Hippocampal formation (tissue), 2 donors: ENCODE results near the gene SYNGR2.

Experiments used
- DNase-seq, 2 donors: peaks; one replicate each; lab custom pipeline; 2025; lab: John Stamatoyannopoulos, UW

The SYNGR2 gene

GRCh38 chr17:78202666-78203065 is 34.3 kb downstream of the SYNGR2 start:
- DNase-seq = no peak

GRCh38 chr17:78204387-78205123 is 36.2 kb downstream of the SYNGR2 start:
- no peak for DNase-seq

- DNase-seq = no peak
These were observed 36.9 kb downstream of the SYNGR2 start for GRCh38 chr17:78205124-78205775.

GRCh38 chr17:78206298-78206697 is 37.9 kb downstream of the SYNGR2 start:
- no peak for DNase-seq

DNA sequence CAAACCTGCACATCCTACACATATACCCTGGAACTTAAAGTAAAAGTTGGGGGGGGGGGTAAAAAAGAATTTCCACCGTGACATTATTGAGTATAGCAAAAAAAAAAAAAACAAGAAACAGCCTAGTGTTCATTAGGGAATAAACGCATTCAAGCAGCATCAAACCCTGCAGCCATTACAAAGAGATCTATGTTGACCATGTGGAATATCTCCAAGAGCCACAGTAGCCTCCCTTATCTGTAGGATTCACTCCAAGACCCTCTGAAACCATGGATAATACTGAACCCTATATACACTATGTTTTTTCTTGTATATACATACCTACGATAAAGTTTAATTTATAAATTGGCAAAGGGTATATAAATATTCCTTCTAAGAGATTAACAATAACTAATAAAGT is 40.1 kb downstream of the SYNGR2 start:
- peak in 1 of 2 donors; percentile 28 for DNase-seq

GRCh38 chr17:78210111-78210510 is 41.7 kb downstream of the SYNGR2 start:
- DNase-seq = no peak

DNA sequence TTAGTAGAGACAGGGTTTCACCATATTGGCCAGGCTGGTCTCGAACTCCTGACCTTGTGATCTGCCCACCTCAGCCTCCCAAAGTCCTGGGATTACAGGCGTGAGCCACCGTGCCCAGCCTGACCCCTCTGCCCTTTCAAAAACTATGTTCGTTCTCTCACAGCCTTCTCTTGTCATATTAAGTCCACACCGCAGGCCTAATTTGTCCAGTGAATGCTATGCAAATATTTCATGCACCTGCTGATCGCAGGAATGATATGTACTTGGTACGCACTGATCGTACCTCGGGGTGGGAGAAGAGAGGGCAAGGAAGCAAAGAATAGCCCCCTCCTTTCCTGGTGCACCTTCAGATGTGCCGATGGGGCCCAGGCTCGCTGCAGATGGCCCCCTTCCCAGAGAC is 42.7 kb downstream of the SYNGR2 start:
- no peak for DNase-seq

GRCh38 chr17:78214016-78214705 is 45.8 kb downstream of the SYNGR2 start, which contains the start of gene BIRC5:
Gene BIRC5, plus strand, starts transcription at chr17:78214253. Its CDS starts 64 bp downstream, at chr17:78214317.
- DNase-seq = peak; percentile 79 to 80

- DNase-seq = no peak
These were observed 46.3 kb downstream of the SYNGR2 start for GRCh38 chr17:78214706-78215061.

DNA sequence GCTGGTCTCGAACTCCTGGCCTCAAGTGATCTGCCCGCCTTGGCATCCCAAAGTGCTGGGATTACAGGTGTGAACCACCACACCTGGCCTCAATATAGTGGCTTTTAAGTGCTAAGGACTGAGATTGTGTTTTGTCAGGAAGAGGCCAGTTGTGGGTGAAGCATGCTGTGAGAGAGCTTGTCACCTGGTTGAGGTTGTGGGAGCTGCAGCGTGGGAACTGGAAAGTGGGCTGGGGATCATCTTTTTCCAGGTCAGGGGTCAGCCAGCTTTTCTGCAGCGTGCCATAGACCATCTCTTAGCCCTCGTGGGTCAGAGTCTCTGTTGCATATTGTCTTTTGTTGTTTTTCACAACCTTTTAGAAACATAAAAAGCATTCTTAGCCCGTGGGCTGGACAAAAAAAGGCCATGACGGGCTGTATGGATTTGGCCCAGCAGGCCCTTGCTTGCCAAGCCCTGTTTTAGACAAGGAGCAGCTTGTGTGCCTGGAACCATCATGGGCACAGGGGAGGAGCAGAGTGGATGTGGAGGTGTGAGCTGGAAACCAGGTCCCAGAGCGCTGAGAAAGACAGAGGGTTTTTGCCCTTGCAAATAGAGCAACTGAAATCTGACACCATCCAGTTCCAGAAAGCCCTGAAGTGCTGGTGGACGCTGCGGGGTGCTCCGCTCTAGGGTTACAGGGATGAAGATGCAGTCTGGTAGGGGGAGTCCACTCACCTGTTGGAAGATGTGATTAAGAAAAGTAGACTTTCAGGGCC is 51.2 kb downstream of the SYNGR2 start:
- no peak for DNase-seq
